Measurements from ENCODE around the gene COL28A1.

DNA sequence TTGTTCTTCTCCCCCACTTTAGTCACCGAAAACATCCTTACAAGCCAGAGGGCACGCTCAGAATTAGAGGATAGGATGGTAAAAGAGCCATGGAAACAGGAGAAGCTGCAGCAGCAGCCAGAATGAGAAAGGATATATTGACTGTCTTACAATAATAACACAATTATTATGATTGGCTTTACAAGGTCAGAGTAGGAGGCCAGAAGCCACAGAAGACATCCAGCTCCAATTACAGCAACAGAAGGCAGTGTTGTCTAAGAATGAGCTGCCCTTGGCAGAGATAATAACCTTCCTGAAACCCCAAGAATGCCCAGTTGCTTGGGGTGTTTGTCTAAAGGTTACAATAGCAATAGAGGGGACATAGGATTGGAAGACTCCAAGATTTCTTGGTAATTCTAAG lies 184.5 kb downstream of the COL28A1 start:
- TF ChIP-seq, protein P1, sequence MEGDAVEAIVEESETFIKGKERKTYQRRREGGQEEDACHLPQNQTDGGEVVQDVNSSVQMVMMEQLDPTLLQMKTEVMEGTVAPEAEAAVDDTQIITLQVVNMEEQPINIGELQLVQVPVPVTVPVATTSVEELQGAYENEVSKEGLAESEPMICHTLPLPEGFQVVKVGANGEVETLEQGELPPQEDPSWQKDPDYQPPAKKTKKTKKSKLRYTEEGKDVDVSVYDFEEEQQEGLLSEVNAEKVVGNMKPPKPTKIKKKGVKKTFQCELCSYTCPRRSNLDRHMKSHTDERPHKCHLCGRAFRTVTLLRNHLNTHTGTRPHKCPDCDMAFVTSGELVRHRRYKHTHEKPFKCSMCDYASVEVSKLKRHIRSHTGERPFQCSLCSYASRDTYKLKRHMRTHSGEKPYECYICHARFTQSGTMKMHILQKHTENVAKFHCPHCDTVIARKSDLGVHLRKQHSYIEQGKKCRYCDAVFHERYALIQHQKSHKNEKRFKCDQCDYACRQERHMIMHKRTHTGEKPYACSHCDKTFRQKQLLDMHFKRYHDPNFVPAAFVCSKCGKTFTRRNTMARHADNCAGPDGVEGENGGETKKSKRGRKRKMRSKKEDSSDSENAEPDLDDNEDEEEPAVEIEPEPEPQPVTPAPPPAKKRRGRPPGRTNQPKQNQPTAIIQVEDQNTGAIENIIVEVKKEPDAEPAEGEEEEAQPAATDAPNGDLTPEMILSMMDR (IDR thresholded peaks at IDR 0.05), result no peak
- TF ChIP-seq POLR2A (IDR thresholded peaks at IDR 0.05), result no peak
